Measurements from ENCODE around the gene ZBBX.
"Not testable (repeated sequence)": the region's sequence is repeated elsewhere in the genome, so short reads cannot be mapped to it uniquely, and the experiment has no call there.

ZBBX gene

GRCh38 chr3:167380004-167380689 is at the start of gene ZBBX:
Gene ZBBX (minus strand): TSS chr3:167380297. CDS start chr3:167372901, 7,396 bp downstream.
- in situ Hi-C loops (cut with HindIII; ENCODE audit: low sequenced_read_pairs), result no loop called here

DNA sequence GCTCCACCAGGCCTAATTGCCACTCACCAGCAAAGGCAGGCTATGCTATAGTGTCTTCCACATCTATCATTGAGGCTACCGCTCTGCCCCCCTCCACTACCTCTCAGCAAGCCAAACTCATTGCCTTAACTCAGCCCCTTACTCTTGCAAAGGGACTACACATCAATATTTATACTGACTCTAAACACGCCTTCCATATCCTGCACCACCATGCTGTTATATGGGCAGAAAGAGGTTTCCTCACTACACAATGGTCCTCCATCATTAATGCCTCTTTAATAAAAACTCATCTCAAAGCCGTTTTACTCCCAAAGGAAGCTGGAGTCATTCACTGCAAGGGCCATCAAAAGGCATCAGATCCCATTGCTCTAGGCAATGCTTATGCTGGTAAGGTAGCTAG is 46.9 kb upstream of the ZBBX start:
- in situ Hi-C loops (cut with HindIII; ENCODE audit: low sequenced_read_pairs), result not testable (repeated sequence)

GRCh38 chr3:167422396-167422795 is 42.3 kb upstream of the ZBBX start:
- in situ Hi-C loops (cut with HindIII; ENCODE audit: low sequenced_read_pairs), result not testable (repeated sequence)

DNA sequence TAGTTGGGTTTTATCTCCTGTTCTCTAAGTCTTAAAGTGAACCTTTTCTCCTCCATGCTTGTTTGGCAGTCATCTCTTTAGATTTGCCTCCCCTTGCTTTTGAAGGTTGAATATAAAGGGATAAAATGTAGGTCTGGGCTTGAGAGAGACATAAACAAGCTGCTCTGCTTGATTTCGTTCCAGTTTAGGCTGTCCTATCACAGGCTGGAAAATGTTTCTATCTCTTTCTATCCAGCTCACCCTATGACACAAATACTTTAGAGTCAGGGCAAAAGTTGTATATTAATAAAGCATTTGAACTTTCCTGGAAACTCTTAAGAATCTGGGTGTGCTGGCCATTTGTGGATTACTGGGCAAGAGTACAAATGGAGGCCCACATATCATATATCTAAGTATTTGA is 29.5 kb upstream of the ZBBX start:
- in situ Hi-C loops (cut with HindIII; ENCODE audit: low sequenced_read_pairs), result no loop called here

DNA sequence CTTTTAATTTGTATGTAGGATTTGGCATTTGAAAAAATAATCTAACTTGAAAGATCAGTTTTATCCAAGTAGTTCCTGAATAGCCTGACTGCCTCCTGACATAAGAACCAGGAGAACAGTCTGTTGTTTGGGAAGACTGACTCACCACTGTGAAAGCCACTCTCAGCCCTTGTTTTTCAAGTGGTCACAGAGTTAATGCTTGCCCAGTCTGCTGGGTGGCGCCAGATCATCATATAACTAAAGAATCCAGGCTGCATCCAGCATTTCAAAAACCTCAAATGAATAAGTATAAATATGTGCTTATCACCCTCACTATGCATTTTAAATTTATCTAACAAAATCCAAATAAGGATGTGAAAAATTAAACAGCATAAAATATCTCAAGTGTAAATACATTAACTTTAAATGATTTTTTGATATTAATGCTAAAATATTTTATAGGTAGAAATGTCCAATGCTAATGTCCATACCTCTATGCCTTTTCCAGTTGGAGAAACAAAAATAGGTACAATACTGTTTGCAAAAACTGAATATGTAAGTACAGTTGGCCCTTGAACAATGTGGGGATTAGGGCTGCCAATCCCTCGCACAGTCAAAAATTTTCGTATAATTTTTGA is 26.9 kb upstream of the ZBBX start:
- in situ Hi-C loops (cut with HindIII; ENCODE audit: low sequenced_read_pairs), result no loop called here

- in situ Hi-C loops (cut with HindIII; ENCODE audit: low sequenced_read_pairs), result no loop called here
These were observed 17.7 kb upstream of the ZBBX start for GRCh38 chr3:167397826-167398225.

- in situ Hi-C loops (cut with HindIII; ENCODE audit: low sequenced_read_pairs), result no loop called here
These were observed 16.0 kb upstream of the ZBBX start for GRCh38 chr3:167396075-167396474.

DNA sequence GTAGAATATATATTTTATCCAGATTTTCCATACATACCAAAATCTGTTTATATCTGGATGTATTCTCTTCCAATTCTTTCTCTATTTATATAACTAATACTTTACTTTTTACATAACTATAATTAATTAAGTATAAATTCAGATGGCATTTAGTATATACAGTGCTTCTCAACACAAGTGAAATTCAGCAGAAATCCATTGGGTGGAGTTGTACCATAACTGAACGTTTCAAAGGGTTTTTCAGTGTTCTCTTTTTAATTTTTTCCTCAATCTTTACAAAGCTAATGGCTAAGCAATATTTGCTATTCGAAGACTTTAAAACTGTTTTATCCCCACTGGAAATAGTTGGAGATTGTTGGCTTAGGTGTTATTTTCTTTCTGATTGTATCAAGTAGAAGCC is 13.9 kb upstream of the ZBBX start:
- in situ Hi-C loops (cut with HindIII; ENCODE audit: low sequenced_read_pairs), result no loop called here

DNA sequence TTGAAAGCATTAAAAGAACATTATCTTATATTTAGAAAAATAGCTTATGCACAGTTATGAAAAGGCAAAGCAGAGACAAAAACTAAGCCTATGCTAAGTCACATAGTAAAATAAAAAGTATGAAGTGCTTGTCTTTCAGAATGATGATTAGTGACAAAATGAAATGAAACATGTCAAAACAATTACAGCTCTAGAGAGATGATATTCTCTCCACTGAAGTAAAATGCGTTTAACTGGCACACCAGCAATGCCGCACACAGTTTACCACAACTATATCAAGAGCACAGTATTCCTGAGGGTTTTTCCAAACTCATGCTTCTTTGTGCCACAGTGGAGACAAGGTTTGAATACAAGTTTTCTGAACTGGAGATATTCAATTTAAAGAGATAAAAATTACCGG is 2.1 kb upstream of the ZBBX start:
- in situ Hi-C loops (cut with HindIII; ENCODE audit: low sequenced_read_pairs), result no loop called here

GRCh38 chr3:167375478-167375877 is 4.6 kb downstream of the ZBBX start:
- in situ Hi-C loops (cut with HindIII; ENCODE audit: low sequenced_read_pairs), result no loop called here

GRCh38 chr3:167372138-167372537 is 8.0 kb downstream of the ZBBX start:
- in situ Hi-C loops (cut with HindIII; ENCODE audit: low sequenced_read_pairs), result no loop called here

DNA sequence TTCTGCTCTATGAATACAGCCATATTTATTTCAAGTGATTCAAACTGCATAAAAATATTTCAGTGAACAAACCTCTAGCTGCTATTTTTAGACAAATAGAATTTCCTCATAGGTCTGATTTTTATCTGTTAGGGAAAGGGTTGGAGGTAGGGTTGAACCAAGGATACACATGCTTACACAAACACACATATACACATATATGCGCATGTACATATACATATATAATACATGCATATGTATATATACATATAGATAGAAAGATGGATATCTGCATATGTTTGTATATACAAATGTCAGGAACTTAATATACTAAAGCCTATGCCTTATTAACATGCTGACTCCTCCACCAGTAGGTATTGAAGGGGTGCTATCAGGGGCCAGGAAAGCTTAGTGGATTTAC is 18.1 kb downstream of the ZBBX start:
- in situ Hi-C loops (cut with HindIII; ENCODE audit: low sequenced_read_pairs), result no loop called here

- in situ Hi-C loops (cut with HindIII; ENCODE audit: low sequenced_read_pairs), result no loop called here
These were observed 18.8 kb downstream of the ZBBX start for GRCh38 chr3:167361306-167361705.

DNA sequence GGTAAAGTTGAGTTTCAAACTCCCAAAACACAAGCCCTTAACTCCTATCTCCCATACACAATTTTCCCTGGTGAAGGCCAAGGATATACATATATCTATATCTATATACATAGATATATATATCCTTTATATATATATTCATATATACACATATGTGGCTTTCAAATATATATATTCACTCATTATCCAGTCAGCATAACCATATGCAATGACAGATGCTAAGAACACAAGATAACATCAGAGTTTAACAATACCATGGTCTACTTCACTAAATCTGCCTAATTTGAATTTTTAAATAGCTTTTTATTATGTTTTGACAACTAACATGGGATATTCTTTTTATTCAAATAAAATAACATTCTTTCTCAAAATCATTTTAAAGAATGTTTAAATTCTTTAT is 24.7 kb downstream of the ZBBX start:
- in situ Hi-C loops (cut with HindIII; ENCODE audit: low sequenced_read_pairs), result no loop called here

DNA sequence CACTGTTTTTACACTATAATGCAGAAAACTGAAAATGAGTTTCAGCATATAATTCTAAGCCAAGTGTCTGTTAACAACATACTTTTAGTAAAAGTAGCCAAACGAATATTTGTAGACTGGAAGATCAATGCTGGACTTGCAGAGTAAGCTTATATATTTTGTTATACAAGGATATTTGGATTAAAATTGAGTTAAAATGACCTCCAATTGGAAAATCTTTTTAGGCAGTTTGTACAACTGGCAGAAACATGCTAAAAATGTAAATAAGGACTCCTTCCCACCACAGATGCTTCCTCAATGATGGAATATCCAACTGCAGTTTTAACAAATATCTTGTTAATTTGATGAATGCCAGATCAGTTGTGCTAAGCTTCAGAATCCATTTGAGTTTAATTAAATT is 25.3 kb downstream of the ZBBX start:
- in situ Hi-C loops (cut with HindIII; ENCODE audit: low sequenced_read_pairs), result no loop called here

DNA sequence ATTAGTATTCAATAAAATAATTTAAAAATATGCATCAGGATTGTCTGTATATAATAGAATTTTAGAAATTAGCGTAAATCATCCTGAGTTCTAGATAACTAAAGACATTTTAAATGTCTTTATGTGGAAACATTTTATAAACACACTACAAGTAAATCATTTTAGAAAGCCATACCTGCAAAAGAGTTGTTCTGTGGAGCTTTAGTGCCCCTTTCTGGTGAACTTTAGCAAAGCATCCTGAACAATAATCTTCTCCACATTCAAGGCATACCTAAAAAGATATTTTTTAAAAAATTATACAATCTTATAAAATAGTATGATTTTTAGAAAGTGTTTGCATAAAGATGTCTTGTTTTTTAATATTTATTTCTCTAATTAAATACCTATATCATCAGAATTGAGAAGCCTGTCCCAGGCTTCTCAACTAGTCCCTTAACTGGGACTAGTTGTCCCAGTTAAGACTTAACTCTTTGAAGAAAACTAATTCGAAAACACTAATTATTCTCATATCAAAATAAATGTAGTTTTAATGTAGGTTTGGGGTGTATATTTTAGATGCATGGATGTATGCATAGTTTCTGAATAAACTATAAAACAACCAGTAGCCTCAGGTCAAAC is 29.7 kb downstream of the ZBBX start:
- in situ Hi-C loops (cut with HindIII; ENCODE audit: low sequenced_read_pairs), result no loop called here

- in situ Hi-C loops (cut with HindIII; ENCODE audit: low sequenced_read_pairs), result no loop called here
These were observed 33.9 kb downstream of the ZBBX start for GRCh38 chr3:167346171-167346570.

DNA sequence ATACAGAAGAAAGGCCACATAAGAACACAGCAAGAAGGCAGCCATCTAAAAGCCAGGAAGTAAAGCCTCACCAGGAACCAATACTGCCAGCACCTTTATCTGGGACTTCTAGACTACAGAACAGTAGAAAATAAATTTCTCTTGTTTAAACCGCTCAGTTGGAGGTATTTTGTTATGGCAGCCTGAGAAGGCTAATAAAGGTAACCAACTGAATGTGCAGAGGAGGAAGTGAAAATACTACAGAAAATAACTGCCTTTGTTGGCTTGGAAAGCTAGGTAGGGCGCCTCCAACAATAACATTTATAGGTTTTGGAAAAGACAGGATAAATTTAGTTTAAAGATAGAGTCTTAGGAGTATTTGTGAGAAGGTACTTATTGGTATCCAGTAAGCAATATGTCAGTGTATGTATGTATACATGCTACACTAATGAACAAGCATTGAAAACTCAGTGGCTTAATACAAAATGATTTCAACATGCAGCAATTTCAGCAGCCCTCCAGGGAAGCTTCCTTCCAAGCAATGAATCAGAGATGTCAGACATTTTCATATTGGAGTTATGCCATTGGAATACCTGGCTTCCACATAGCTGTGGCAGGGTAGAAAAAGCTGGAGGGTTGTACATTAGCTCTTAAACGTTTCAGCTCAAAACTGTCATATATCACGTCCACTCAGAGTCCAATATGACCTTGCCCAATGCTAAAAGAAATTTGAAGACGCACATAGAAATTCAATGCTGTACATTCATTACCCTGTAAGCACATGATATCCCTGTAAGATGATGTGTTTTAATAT is 48.9 kb downstream of the ZBBX start:
- in situ Hi-C loops (cut with HindIII; ENCODE audit: low sequenced_read_pairs), result no loop called here

- in situ Hi-C loops (cut with HindIII; ENCODE audit: low sequenced_read_pairs), result no loop called here
These were observed 56.5 kb downstream of the ZBBX start for GRCh38 chr3:167323572-167323971.

DNA sequence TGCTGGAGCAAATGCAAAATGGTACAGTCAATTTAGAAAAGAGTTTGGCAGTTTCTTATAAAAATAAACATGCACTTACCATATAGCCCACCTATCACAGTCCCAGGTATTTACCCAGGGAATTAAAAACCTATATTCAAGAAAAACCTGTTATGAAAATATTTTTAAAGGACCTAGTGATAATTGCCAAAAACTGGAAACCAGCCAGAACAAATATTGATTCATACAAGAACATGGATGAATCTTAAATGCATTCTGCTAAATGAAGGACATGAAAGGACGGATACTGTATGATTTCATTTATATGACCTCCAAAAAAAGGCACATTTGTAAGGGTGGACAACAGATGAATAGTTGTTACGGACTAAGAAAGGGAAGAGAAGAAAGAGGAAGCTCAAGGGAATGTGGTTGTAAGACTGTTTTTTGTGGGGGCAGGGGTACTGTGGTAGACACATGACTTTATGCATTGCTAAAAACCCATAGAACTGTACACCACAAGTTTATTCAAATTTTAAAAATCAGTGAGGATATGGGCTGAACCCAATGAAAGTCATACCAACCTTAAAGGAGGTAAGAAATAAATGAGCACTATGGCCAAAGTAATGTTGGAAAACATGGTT is 61.0 kb downstream of the ZBBX start:
- in situ Hi-C loops (cut with HindIII; ENCODE audit: low sequenced_read_pairs), result no loop called here

GRCh38 chr3:167318306-167318705 is 61.8 kb downstream of the ZBBX start:
- in situ Hi-C loops (cut with HindIII; ENCODE audit: low sequenced_read_pairs), result no loop called here
